ENCODE data around the gene AGAP1.

GRCh38 chr2:235611349-235611748, 117.5 kb downstream of the AGAP1 start:
- TF ChIP-seq, protein P1, sequence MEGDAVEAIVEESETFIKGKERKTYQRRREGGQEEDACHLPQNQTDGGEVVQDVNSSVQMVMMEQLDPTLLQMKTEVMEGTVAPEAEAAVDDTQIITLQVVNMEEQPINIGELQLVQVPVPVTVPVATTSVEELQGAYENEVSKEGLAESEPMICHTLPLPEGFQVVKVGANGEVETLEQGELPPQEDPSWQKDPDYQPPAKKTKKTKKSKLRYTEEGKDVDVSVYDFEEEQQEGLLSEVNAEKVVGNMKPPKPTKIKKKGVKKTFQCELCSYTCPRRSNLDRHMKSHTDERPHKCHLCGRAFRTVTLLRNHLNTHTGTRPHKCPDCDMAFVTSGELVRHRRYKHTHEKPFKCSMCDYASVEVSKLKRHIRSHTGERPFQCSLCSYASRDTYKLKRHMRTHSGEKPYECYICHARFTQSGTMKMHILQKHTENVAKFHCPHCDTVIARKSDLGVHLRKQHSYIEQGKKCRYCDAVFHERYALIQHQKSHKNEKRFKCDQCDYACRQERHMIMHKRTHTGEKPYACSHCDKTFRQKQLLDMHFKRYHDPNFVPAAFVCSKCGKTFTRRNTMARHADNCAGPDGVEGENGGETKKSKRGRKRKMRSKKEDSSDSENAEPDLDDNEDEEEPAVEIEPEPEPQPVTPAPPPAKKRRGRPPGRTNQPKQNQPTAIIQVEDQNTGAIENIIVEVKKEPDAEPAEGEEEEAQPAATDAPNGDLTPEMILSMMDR (IDR thresholded peaks at IDR 0.05), result no peak
- TF ChIP-seq POLR2A (IDR thresholded peaks at IDR 0.05) (no peak), POLR2AphosphoS5 (IDR thresholded peaks at IDR 0.05; ENCODE audit: insufficient read depth in 1 of 2, low read depth in 1 of 2) (no peak)

Data from vagina (tissue), 2 donors.